ENCODE data around the gene ZNF234.
"Not testable (repeated sequence)": the region's sequence is repeated elsewhere in the genome, so short reads cannot be mapped to it uniquely, and the experiment has no call there.

ZNF234 gene

DNA sequence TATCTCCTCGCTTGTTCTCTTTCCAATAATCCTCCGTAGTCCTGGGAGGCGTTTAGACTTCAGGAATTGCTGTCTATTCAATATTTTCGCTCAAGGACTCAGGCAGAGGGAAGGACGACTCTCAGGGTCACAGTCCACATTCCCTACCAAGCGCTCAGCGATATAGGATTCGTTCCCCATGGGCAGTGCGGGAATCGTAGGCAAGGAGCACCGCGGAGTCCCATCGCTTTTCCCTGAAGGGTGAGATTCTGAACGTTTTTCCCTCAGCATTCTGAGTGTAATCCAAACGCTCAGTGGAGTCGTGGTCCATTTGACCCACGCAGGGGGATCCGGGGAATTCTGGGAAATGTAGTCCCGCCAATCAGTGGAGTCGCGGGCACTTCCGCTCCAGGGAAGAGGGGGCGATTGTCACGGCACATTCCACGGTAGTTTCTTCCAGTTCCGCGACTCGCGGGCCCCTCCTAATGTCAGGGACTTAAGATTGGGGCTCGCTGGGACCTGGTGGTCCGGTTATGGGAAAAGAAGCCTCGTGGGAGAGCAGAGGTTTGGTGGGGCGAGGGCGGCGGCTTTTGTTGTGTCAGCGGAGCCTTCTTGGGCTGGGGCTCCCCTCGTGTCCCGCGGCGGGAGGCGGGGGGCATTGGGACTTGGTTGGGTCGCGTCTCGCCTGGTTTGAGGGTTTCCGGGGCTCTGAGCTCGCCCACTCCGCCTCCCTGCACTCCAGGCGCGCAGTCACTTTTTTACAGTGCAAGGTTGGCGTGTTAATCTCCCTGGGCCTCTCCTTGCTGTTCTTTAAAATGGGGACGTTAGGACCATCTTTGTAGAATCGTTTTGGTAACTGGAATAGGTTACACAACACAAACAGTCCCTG lies at the start of gene ZNF234:
Gene ZNF234, plus strand, starts transcription at position 364 of the 868 bp plus-strand sequence. CDS start 3,079 bp downstream, outside the sequence.
- FAIRE-seq (peak; percentile 76), DNase-seq (ENCODE audit: insufficient read length, low spot score) (peak; percentile 88)

DNA sequence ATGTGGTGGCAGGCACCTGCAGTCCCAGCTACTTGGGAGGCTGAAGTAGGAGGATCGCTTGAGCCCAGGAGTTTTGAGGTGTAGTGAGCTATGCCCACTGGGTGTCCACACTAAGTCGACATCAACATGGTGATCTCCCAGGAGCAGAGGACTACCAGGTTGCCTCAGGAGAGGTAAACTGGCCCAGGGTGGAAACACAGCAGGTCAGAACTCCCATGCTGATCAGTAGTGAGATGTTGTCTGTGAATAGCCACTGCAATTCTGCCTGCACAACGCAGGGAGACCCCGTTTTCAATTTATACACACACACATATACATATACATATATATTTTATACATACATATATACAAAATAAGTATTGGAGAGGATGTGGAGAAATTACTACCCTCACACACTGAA lies 49.2 kb upstream of the ZNF234 start:
- DNase-seq (ENCODE audit: insufficient read length, low spot score) (no peak), FAIRE-seq (no peak)

DNA sequence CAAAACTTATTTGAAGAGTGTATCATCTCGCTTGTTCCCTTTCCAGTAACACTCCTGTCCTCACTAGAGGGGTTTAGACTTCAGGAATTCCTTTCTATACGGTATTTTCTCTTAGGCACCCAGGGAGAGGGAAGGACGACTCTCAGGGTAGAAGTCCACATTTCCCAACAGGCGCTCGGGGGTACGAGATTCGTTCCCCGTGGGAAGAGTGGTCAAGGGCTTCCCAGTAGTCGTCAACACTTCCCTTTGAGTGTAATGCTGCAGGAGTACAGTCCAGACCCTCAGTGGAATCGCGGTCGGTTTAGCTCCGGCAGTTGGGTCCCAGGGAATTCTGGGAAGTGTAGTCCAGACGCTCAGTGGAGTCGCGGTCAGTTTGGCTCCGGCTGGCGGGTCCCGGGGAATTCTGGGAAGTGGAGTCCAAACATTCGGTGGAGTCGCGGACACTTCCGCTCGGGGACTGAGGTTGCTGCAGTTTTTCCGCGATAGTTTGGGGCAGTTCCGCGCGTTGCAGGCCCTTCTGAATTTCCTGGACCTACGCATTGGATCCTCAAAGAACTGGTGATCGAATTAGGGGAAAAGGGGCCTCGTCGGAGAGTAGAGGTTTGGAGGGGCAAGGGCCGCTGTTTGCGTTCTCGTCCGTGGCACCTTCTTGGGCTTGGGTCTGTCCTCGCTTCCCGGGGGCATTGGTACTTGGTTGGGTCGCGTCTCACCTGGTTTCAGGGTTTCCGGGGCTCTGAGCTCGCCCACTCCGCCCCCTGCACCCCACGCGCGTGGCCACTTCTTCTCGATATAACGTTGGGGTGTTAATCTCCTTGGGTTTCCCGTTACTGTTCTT lies 47.2 kb upstream of the ZNF234 start, which contains the start of gene ZNF224:
Gene ZNF224, plus strand, starts transcription at position 431 of the 835 bp plus-strand sequence. CDS start 3,513 bp downstream, outside the sequence.
- FAIRE-seq = peak; percentile 79
- peak; percentile 93 for DNase-seq (ENCODE audit: insufficient read length, low spot score)

DNA sequence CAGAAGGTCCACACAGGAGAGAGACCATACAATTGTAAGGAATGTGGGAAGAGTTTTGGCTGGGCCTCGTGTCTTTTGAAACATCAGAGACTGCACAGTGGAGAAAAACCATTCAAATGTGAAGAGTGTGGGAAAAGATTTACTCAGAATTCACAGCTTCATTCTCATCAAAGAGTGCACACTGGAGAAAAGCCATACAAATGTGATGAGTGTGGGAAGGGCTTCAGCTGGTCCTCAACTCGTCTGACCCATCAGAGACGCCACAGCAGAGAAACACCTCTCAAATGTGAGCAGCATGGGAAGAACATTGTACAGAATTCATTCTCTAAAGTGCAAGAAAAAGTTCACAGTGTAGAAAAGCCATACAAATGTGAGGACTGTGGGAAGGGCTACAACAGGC lies 33.6 kb upstream of the ZNF234 start:
- DNase-seq (ENCODE audit: insufficient read length, low spot score) (no peak), FAIRE-seq (no peak)

DNA sequence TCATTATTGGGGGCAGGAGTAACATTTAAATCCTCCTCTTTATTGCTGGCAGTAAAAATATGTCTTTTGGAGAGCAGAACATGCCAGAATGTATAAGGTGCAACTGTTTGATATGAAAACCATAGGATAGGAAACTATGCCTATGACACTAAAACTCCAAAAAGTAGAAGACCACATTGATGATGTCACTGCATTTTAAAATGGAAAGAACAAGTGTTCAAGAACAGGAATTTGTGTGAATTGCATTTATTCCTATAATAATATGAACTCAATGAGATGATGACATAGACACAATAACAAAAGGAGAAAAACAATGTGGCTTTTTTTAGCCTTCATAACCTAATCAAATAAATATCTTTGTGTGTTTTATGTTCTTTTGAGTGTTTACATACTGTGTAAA lies 31.9 kb upstream of the ZNF234 start:
- FAIRE-seq (no peak), DNase-seq (ENCODE audit: insufficient read length, low spot score) (no peak)

DNA sequence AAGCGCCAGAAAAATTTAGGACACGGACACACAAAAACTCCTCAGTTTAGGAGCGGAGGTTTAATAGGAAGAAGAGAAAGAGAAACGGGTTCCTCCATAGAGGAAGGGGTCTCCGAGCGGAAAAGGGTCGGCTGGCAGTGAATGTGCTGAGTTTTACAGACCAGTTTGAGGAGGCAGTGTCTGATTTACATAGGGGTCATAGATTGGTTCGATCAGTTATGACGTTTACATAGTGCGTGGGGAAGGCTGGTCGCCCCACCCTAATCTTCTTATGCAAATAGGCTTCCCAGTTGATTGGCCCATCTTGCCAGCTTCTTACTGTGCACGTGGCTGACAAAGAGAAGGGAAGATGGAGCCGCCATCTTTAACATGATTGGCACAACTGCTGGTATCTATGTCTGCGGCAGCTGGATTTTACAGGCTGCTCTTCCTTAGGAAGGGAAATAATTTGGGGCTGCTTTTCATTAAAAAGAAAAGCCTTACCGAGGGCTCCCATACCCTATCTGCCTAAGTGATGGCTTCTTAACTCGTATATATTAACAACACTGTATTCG lies 29.4 kb upstream of the ZNF234 start:
- DNase-seq (ENCODE audit: insufficient read length, low spot score) (peak; percentile 12), FAIRE-seq (no peak)

DNA sequence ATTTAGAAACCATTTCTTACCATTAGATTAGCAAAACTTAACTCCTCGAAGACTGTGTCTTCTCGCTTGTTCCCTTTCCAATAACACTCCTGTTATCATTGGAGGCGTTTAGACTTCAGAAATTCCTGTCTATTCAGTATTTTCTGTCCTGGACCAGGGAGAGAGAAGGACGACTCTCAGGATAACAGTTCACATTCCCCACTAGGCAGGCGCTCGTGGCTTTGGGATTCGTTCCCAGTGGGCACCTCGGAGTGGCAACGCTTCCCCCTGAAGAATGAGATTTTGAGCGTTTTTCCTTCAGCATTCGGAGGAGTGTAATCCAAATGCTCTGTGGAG lies 28.6 kb upstream of the ZNF234 start:
- no peak for DNase-seq (ENCODE audit: insufficient read length, low spot score)
- FAIRE-seq = no peak

DNA sequence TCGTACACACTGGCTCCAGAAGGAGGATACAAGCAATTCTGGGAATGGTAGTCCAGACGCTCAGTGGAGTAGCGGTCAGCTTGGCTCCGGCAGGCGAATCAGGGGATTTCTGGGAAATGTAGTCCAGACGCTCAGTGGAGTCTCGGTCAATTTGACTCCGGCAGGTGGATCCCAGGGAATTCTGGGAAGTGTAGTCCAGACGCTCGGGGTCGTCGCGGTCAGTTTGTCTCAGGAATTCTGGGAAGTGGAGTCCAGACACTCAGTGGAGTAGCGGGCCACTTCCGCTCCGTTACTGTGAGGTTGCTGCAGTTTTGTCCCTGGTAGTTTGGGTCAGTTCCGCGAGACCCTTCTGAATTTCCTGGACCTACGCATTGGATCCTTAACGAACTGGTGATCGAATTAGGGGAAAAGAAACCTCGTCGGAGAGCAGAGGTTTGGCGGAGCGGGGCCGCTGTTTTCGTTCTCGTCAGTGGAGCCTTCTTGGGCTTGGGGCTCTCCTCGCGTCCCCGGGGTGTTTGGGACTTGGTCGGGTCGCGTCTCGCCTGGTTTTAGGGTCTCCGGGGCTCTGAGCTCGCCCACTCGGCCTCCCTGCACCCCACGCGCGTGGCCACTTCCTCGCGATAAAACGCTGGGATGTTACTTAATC lies 28.1 kb upstream of the ZNF234 start, which contains the start of gene ZNF225:
Gene ZNF225, plus strand, starts transcription at position 262 of the 646 bp plus-strand sequence. CDS start 2,429 bp downstream, outside the sequence.
- peak; percentile 95 for DNase-seq (ENCODE audit: insufficient read length, low spot score)
- FAIRE-seq = peak; percentile 77

DNA sequence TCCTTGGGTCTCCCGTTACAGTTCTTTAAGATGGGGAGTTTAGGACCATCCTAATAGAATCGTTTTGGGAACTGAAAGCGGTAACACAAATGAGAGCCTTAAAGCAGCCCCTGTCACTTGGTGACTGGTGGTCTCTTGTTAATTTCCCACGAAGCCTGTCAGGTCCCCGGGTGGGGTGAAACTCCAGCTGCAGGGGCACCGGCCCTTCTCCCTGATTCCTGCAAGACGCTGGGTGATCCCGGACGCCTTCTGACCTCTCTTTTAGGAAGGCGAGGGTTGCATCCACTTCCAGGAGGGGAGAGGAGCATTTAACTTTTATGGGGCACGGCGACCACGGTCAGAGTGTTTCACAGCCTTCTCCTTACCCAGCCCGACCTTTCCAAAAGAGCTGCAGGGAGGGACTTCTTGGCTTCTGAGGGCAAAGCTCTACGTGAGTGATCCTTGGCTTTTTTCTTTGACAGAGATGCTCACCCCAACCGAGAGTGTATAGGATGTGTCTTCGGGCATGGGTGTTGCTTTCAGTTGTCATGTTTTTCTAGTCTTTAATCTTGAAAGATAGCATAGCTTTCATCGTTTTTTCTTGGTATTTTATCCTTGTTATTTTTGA lies 27.5 kb upstream of the ZNF234 start:
- DNase-seq (ENCODE audit: insufficient read length, low spot score) (peak; percentile 10), FAIRE-seq (no peak)

DNA sequence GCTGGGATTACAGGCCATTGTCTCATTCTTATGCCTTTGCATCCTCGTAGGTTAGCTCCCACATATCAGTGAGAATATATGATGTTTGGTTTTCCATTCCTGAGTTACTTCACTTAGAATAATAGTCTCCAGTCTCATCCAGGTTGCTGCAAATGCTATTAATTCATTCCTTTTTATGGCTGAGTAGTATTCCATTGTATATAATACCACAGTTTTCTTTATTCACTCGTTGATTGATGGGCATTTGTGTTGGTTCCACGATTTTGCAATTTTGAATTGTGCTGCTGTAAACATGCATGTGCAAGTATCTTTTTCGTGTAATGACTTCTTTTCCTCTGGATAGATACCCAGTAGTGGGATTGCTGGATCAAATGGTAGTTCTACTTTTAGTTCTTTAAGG lies 20.2 kb upstream of the ZNF234 start:
- not testable (repeated sequence) for FAIRE-seq; DNase-seq (ENCODE audit: insufficient read length, low spot score)

DNA sequence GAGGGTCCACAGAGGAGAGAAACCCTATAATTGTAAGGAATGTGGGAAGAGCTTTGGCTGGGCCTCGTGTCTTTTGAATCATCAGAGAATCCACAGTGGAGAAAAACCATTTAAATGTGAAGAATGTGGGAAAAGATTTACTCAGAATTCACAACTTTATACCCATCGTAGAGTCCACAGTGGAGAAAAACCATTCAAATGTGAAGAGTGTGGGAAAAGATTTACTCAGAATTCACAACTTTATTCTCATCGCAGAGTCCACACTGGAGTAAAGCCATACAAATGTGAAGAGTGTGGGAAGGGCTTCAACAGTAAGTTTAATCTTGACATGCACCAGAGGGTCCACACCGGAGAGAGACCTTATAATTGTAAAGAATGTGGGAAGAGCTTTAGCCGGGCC lies 9.4 kb upstream of the ZNF234 start:
- DNase-seq (ENCODE audit: insufficient read length, low spot score) (no peak), FAIRE-seq (no peak)

DNA sequence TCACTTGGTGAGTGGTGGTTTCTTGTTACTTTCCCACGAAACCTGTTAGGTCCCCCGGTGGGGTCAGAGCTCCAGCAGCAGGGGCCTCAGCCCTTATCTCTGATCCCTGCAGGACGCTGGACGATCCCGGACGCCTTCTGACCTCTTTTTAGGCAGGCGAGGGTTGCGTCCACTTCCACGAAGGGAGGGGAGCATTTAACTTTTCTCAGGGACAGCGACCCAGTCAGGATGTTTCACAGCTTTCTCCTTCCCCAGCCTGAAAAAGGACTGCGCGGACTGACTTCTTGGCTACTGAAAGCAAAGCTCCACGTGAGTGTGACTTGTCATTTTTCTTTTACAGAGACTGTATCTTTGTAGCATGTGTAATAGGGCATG lies 692 bp downstream of the ZNF234 start:
- DNase-seq (ENCODE audit: insufficient read length, low spot score) = no peak
- FAIRE-seq = no peak

DNA sequence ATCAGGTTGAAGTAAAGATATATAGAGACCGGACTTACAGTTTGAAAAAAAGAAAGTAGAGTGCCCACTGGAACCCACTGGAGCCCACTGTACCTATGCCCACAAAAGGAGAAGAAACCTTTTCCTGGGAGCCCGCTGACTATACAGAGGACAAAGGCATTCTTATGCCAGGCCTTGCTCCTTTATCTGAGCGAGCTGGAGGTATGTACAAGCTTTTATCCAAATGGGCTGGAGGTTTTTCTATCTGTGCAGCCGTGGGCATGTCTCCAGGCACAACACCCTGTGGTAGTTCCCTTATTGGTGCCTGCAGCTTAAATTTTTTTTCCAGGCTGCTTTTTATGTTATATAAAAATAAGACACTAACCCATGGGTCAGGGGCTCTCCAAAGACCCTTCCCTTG lies 8.4 kb downstream of the ZNF234 start:
- DNase-seq (ENCODE audit: insufficient read length, low spot score) = no peak
- no peak for FAIRE-seq

DNA sequence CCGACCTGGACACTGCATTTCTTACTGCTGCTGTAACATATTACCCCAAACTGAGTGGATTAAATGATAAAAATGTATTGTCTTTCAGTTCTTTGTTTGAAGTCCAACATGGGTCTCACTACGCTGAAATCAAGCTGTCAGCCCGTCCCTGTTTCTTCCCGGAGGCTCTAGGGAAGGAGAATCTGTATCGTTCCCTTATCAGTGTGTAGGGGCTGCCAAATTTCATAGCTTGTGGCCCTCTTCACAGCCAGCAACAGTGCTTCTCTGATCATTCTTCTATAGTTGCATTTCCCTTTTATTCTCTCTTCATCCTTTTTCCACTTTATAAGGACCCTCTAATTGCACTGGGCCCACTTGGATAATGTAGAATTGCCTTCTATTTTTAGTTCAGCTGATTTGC lies 10.1 kb downstream of the ZNF234 start:
- FAIRE-seq = no peak
- no peak for DNase-seq (ENCODE audit: insufficient read length, low spot score)

DNA sequence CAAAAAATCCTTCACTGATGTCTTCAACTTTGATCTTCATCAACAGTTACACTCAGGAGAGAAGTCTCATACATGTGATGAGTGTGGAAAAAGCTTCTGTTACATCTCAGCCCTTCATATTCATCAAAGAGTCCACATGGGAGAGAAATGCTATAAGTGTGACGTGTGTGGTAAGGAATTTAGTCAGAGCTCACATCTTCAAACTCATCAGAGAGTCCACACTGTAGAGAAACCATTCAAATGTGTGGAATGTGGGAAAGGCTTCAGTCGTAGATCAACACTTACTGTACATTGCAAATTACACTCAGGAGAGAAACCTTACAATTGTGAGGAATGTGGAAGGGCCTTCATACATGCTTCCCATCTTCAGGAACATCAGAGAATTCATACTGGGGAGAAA lies 15.1 kb downstream of the ZNF234 start:
- no peak for DNase-seq (ENCODE audit: insufficient read length, low spot score)
- no peak for FAIRE-seq

DNA sequence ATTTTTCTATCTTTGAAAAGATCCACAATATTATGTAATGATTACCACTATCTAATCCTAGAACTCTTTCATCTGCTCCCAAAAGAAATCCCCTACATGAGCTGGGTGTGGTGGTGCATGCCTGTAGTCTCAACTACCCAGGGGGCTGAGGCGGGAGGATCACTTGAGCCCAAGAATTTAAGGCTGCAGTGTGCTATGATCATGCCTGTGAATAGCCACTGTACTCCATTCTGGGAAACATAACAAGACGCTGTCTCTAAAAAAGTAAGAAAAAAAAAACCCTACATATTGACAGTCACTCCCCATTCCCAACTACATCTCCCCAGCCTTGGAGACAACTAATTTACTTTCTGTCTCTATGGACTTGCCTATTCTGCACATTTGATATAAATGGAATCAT lies 22.4 kb downstream of the ZNF234 start:
- DNase-seq (ENCODE audit: insufficient read length, low spot score) (no peak), FAIRE-seq (no peak)

DNA sequence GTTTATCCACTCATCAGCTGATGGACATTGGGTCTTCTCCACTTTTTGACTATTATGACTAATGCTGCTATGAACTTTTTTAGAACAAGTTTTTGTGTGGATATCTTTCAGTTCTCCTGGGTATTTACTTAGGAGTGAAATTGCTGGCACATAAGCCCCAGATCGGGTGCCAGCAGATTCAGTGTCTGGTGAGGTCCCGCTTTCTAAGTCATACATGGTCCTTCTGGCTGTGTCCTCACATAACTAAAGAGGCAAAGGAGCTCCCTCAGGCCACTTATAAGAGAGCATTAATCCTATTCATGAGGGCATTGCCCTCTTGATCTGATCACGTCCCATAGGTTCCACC lies 22.9 kb downstream of the ZNF234 start:
- DNase-seq (ENCODE audit: insufficient read length, low spot score) = no peak
- FAIRE-seq = no peak

DNA sequence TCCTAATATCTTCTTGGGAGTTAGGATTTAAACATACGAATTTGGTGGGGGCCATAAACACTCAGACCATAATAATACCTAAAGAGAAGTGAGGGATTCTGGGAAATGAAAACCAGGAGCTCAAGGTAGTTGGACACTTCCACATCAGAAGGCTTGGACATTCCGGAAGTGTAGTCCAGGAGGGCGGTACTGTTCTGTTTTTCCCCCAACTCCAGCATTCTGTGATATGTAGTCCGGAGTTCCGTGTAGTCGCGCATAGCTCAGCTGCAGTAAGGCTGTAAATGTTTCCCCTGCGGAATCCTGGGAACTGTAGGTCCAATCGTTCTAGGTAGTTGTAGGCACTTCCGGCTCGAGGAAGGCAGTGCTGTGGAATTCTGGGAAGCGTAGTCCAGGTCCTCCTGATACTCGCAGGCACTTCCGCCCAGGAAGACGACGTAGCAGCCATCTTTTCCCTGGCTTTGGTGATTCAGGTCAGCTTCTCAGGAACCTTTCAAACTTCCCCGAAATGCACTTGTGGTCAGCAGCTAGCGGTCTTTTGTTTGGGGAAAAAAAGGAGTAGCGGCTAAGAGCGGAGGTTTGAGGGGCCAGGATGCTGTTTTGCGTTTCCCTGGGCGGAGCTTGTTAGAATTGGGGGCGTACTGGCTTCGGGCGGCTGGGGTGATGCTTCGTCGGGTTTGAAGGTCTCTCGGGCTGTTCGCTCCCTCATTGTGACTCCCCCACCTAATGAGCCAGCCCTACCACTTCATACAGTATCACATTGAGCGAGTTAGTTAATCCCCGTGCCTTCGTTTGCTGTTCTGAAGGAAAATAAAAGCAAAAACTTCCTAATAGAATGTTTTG lies 23.5 kb downstream of the ZNF234 start, which contains the start of gene ZNF226:
Gene ZNF226, plus strand, starts transcription at position 428 of the 840 bp plus-strand sequence. CDS start 4,981 bp downstream, outside the sequence.
- FAIRE-seq (peak; percentile 83), DNase-seq (ENCODE audit: insufficient read length, low spot score) (peak; percentile 94)

DNA sequence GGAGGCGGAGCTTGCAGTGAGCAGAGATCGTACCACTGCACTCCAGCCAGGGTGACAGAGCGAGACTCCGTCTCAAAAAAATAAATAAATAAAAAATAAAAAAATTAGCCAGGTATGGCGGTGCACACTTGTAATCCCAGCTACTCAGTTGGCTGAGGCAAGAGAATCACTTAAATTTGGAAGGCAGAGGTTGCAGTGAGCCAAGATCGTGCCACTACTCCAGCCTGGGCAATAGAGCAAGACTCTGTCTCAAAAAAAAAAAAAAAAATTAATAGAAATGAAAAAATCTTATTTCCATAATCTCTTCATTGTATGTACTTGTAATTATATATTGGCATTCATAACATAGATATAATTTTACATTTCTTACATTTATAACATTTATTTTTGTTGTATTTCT lies 29.3 kb downstream of the ZNF234 start:
- not testable (repeated sequence) for FAIRE-seq; DNase-seq (ENCODE audit: insufficient read length, low spot score)
